Measurements from ENCODE around the gene GRK2.
A peak's percentile ranks its signal among the peaks of the same experiment; 100 is the strongest.

GRK2 gene

GRCh38 chr11:67317205-67317887, 51.1 kb downstream of the GRK2 start:
- peak overlapping the region; percentile 95 for H3K27ac ChIP-seq
- TF ChIP-seq CTCF (conservative IDR thresholded peaks at IDR 0.05) = peak; percentile 100

- H3K27ac ChIP-seq = peak overlapping the region; percentile 95
- no peak; the same call in 1 of the 2 replicates for TF ChIP-seq CTCF (conservative IDR thresholded peaks at IDR 0.05)
These were observed 51.7 kb downstream of the GRK2 start for GRCh38 chr11:67317888-67318555.

- peak overlapping the region; percentile 95; the same call in 1 of the 2 replicates for H3K27ac ChIP-seq
These were observed 52.6 kb downstream of the GRK2 start for GRCh38 chr11:67318876-67319275.

- no peak overlapping the region for H3K27ac ChIP-seq
- TF ChIP-seq CTCF (conservative IDR thresholded peaks at IDR 0.05) = no peak
These were observed 53.7 kb downstream of the GRK2 start for GRCh38 chr11:67320011-67320410.

- no peak for TF ChIP-seq CTCF (conservative IDR thresholded peaks at IDR 0.05)
- no peak overlapping the region for H3K27ac ChIP-seq
These were observed 54.4 kb downstream of the GRK2 start for GRCh38 chr11:67320691-67321090.

GRCh38 chr11:67321313-67321871, 55.1 kb downstream of the GRK2 start:
- no peak overlapping the region for H3K27ac ChIP-seq
- TF ChIP-seq CTCF (conservative IDR thresholded peaks at IDR 0.05) = no peak

GRCh38 chr11:67322049-67322448, 55.8 kb downstream of the GRK2 start:
- no peak overlapping the region for H3K27ac ChIP-seq
- TF ChIP-seq CTCF (conservative IDR thresholded peaks at IDR 0.05) = no peak

GRCh38 chr11:67323526-67323925, 57.3 kb downstream of the GRK2 start:
- no peak overlapping the region for H3K27ac ChIP-seq
- no peak for TF ChIP-seq CTCF (conservative IDR thresholded peaks at IDR 0.05)
